Vagina (tissue), 2 donors: ENCODE data around the gene RNF43.

Experiments used
- CTCF ChIP-seq, 3 experiments: fragments of 450-650 bp in 2 of 3; fragments of 200-600 bp in 1 of 3; sonication (generic) in 1 of 3; IDR thresholded peaks; one replicate each; pipeline ENCODE4 v1.5.1; 2017 to 2019; ENCODE audit warnings: antibody characterized with exemption in 3 of 3, mild to moderate bottlenecking in 2 of 3, moderate library complexity in 2 of 3
- POLR2A ChIP-seq, 2 donors: fragments of 450-650 bp; IDR thresholded peaks; one replicate each; pipeline ENCODE4 v1.6.1; 2017; ENCODE audit warnings: antibody characterized with exemption in 2 of 2, mild to moderate bottlenecking in 2 of 2, moderate library complexity in 2 of 2

- TF ChIP-seq CTCF (IDR thresholded peaks at IDR 0.05) (no peak), POLR2A (IDR thresholded peaks at IDR 0.05) (no peak)
Measured at GRCh38 chr17:58409432-58409831, 7.9 kb downstream of the RNF43 start.
